ENCODE data around the gene ETF1.

DNA sequence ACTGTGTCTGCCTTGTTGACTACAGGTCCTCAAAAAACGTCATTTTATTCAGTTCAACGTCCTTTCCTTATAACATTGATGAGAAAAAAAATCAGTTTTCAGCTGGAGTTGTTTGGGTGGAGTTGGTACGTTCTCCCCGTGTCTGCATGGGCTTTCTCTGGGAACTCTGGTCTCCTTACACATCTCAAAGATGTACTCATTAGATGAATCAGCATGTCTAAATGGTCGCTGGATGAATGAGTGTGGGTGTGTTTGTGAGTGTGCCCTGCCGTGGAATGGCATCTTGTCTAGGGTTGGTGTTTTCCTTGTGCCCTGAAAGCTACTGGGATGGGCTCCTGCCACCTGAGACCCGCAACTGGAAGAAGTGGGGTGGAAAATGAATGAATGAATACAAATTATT, 47.7 kb downstream of the ETF1 start:
- TF ChIP-seq EP300 (IDR thresholded peaks at IDR 0.05; ENCODE audit: borderline replicate concordance): no peak
- TF ChIP-seq MAX (IDR thresholded peaks at IDR 0.05): no peak
